ENCODE data around the gene TJP1. TPM values are rescaled to one million over a fixed set of nuclear protein-coding genes. Genes with fewer than 3 reads are reported as not detected.

Gene TJP1
- total RNA-seq, 1 donor from 2014 or later: 89.3 TPM

GRCh38 chr15:29726553-29726952 is 95.7 kb downstream of the TJP1 start:
- H3K4me3 Mint-ChIP-seq: no peak overlapping the region
- H3K27ac Mint-ChIP-seq: no peak overlapping the region
- peaks cover 9% of the 10 kb centered on the region for H3K9me3 Mint-ChIP-seq
- peaks cover 65% of the 10 kb centered on the region for H3K36me3 Mint-ChIP-seq
- no peaks in the 10 kb centered on the region for H3K4me1 Mint-ChIP-seq (ENCODE audit: unreplicated experiment)
- TF ChIP-seq, protein P1, sequence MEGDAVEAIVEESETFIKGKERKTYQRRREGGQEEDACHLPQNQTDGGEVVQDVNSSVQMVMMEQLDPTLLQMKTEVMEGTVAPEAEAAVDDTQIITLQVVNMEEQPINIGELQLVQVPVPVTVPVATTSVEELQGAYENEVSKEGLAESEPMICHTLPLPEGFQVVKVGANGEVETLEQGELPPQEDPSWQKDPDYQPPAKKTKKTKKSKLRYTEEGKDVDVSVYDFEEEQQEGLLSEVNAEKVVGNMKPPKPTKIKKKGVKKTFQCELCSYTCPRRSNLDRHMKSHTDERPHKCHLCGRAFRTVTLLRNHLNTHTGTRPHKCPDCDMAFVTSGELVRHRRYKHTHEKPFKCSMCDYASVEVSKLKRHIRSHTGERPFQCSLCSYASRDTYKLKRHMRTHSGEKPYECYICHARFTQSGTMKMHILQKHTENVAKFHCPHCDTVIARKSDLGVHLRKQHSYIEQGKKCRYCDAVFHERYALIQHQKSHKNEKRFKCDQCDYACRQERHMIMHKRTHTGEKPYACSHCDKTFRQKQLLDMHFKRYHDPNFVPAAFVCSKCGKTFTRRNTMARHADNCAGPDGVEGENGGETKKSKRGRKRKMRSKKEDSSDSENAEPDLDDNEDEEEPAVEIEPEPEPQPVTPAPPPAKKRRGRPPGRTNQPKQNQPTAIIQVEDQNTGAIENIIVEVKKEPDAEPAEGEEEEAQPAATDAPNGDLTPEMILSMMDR (conservative IDR thresholded peaks at IDR 0.05): no peak
- no peaks in the 10 kb centered on the region for H3K27me3 Mint-ChIP-seq
- DNase-seq (ENCODE audit: extremely low spot score, unreplicated experiment): no peak

GRCh38 chr15:29724026-29724425 is 98.2 kb downstream of the TJP1 start:
- DNase-seq (ENCODE audit: extremely low spot score, unreplicated experiment): no peak
- H3K27ac Mint-ChIP-seq: no peak overlapping the region
- TF ChIP-seq, protein P1 (conservative IDR thresholded peaks at IDR 0.05): no peak
- no peaks in the 10 kb centered on the region for H3K27me3 Mint-ChIP-seq
- peaks cover 82% of the 10 kb centered on the region for H3K36me3 Mint-ChIP-seq
- no peak overlapping the region for H3K4me3 Mint-ChIP-seq
- H3K9me3 Mint-ChIP-seq: peaks cover 10% of the 10 kb centered on the region
- H3K4me1 Mint-ChIP-seq (ENCODE audit: unreplicated experiment): no peaks in the 10 kb centered on the region

GRCh38 chr15:29713784-29714183 is 108.5 kb downstream of the TJP1 start:
- Mint-ChIP-seq H3K9me3 (no peaks in the 10 kb centered on the region), H3K27me3 (no peaks in the 10 kb centered on the region), H3K27ac (no peak overlapping the region), H3K4me1 (ENCODE audit: unreplicated experiment) (no peaks in the 10 kb centered on the region), H3K4me3 (no peak overlapping the region), H3K36me3 (peaks cover 47% of the 10 kb centered on the region)
- DNase-seq (ENCODE audit: extremely low spot score, unreplicated experiment): no peak
- TF ChIP-seq, protein P1 (conservative IDR thresholded peaks at IDR 0.05): no peak

DNA sequence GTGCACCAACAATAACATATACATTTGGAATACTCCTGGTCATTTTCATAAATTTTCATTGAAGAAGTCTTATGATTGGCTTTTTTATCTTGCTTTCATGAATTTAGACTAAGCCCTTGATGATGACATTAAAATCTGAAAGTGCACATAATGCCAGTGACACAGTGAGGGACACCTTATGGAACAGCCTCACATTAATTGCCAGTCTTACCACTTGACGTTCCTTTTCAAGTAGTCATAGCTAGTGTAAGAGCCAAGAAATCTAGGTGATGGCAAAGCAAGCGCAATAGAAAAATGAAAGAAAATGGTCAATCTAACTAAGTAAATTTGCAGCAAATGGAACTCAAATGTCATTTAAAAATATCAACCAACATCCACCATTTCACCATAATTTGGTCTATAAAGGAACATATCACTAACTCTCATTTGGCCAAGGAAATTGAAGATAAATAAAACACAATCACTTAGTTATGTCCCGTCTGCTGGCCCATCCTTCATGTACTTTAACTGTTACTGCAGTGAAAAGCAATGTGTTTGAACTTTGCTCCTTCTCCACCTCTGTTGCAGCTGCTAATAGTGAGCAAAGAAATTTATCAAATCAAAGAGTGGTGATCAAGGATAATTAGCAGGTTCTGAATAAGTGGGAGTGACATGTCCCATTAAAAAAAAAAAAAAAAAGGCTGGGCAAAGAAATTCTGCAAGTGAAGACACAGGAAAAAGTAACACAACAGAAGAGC is 110.0 kb downstream of the TJP1 start:
- no peaks in the 10 kb centered on the region for H3K4me1 Mint-ChIP-seq (ENCODE audit: unreplicated experiment)
- no peak overlapping the region for H3K27ac Mint-ChIP-seq
- TF ChIP-seq, protein P1 (conservative IDR thresholded peaks at IDR 0.05): no peak
- H3K27me3 Mint-ChIP-seq: no peaks in the 10 kb centered on the region
- peaks cover 40% of the 10 kb centered on the region for H3K36me3 Mint-ChIP-seq
- no peak for DNase-seq (ENCODE audit: extremely low spot score, unreplicated experiment)
- H3K4me3 Mint-ChIP-seq: no peak overlapping the region
- H3K9me3 Mint-ChIP-seq: no peaks in the 10 kb centered on the region

- Mint-ChIP-seq H3K9me3 (no peaks in the 10 kb centered on the region), H3K4me1 (ENCODE audit: unreplicated experiment) (no peaks in the 10 kb centered on the region), H3K36me3 (peaks cover 38% of the 10 kb centered on the region), H3K4me3 (no peak overlapping the region), H3K27ac (no peak overlapping the region), H3K27me3 (no peaks in the 10 kb centered on the region)
- no peak for DNase-seq (ENCODE audit: extremely low spot score, unreplicated experiment)
- TF ChIP-seq, protein P1 (conservative IDR thresholded peaks at IDR 0.05): no peak
These were observed 110.7 kb downstream of the TJP1 start for GRCh38 chr15:29711531-29711930.
